ENCODE data around the gene BCL11A.

Gene BCL11A

DNA sequence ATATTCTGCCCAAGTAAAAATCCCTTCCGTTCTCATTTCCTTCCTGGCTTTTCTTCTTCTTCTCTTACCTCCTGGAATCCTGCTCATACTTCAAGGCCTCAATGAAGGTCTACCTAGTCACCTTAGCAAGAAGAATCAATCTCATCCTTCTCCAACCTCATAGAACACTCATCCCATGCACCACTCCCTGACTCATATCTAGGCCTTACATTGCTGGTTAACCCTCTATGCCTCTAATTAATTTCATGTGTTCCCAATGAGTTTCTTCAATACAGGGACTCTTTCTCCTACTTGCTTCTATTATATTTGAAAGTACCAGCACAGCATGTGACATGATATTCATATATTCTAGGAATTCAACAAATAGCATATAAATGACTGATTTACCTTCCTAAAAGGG lies 63.0 kb downstream of the BCL11A start:
- TF ChIP-seq PPARA (CRISPR knock-in tag; IDR thresholded peaks at IDR 0.05; ENCODE audit: borderline replicate concordance): no peak
- TF ChIP-seq, protein P1, sequence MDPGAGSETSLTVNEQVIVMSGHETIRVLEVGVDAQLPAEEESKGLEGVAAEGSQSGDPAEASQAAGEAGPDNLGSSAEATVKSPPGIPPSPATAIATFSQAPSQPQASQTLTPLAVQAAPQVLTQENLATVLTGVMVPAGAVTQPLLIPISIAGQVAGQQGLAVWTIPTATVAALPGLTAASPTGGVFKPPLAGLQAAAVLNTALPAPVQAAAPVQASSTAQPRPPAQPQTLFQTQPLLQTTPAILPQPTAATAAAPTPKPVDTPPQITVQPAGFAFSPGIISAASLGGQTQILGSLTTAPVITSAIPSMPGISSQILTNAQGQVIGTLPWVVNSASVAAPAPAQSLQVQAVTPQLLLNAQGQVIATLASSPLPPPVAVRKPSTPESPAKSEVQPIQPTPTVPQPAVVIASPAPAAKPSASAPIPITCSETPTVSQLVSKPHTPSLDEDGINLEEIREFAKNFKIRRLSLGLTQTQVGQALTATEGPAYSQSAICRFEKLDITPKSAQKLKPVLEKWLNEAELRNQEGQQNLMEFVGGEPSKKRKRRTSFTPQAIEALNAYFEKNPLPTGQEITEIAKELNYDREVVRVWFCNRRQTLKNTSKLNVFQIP (CRISPR knock-in tag; IDR thresholded peaks at IDR 0.05; ENCODE audit: borderline replicate concordance, low read depth): no peak
- no peak for TF ChIP-seq TOX (CRISPR knock-in tag; IDR thresholded peaks at IDR 0.05; ENCODE audit: borderline replicate concordance)
- no peak for TF ChIP-seq CSDC2 (CRISPR knock-in tag; IDR thresholded peaks at IDR 0.05)
- no peak for TF ChIP-seq GLIS3 (CRISPR knock-in tag; IDR thresholded peaks at IDR 0.05)
- TF ChIP-seq SNAI2 (CRISPR knock-in tag; IDR thresholded peaks at IDR 0.05): no peak
- no peak for TF ChIP-seq ESRRG (CRISPR knock-in tag; IDR thresholded peaks at IDR 0.05)
- TF ChIP-seq ZFP30 (CRISPR knock-in tag; IDR thresholded peaks at IDR 0.05): no peak
- no peak for TF ChIP-seq ZFP3 (CRISPR knock-in tag; IDR thresholded peaks at IDR 0.05)
- no peak for TF ChIP-seq RARB (CRISPR knock-in tag; IDR thresholded peaks at IDR 0.05)
- ATAC-seq: no peak

- ATAC-seq: no peak
- no peak for TF ChIP-seq ZFP3 (CRISPR knock-in tag; IDR thresholded peaks at IDR 0.05)
- TF ChIP-seq ZFP30 (CRISPR knock-in tag; IDR thresholded peaks at IDR 0.05): no peak
- TF ChIP-seq TSHZ2 (CRISPR knock-in tag; IDR thresholded peaks at IDR 0.05): no peak
- TF ChIP-seq, protein P1 (CRISPR knock-in tag; IDR thresholded peaks at IDR 0.05; ENCODE audit: borderline replicate concordance, low read depth): no peak
- no peak for TF ChIP-seq ZNF70 (CRISPR knock-in tag; IDR thresholded peaks at IDR 0.05)
- TF ChIP-seq TOX (CRISPR knock-in tag; IDR thresholded peaks at IDR 0.05; ENCODE audit: borderline replicate concordance): no peak
- no peak for TF ChIP-seq GLIS3 (CRISPR knock-in tag; IDR thresholded peaks at IDR 0.05)
- TF ChIP-seq PPARA (CRISPR knock-in tag; IDR thresholded peaks at IDR 0.05; ENCODE audit: borderline replicate concordance): no peak
- TF ChIP-seq TCF4 (CRISPR knock-in tag; IDR thresholded peaks at IDR 0.05; ENCODE audit: borderline replicate concordance): no peak
- no peak for TF ChIP-seq ARNTL (CRISPR knock-in tag; IDR thresholded peaks at IDR 0.05; ENCODE audit: borderline replicate concordance, low read depth)
- no peak for TF ChIP-seq RARB (CRISPR knock-in tag; IDR thresholded peaks at IDR 0.05)
- no peak for TF ChIP-seq ZC3H10 (CRISPR knock-in tag; IDR thresholded peaks at IDR 0.05)
- no peak for TF ChIP-seq PATZ1 (CRISPR knock-in tag; IDR thresholded peaks at IDR 0.05; ENCODE audit: borderline replicate concordance)
- no peak for TF ChIP-seq OSR1 (CRISPR knock-in tag; IDR thresholded peaks at IDR 0.05)
- TF ChIP-seq ZNF565 (CRISPR knock-in tag; conservative IDR thresholded peaks at IDR 0.05; ENCODE audit: low read depth): no peak
Measured at GRCh38 chr2:60489289-60489688, 64.2 kb downstream of the BCL11A start.

GRCh38 chr2:60488291-60488690 lies 65.2 kb downstream of the BCL11A start:
- no peak for ATAC-seq
- TF ChIP-seq TSHZ2 (CRISPR knock-in tag; IDR thresholded peaks at IDR 0.05) (no peak), TCF4 (CRISPR knock-in tag; IDR thresholded peaks at IDR 0.05; ENCODE audit: borderline replicate concordance) (no peak), RARB (CRISPR knock-in tag; IDR thresholded peaks at IDR 0.05) (no peak), ZNF70 (CRISPR knock-in tag; IDR thresholded peaks at IDR 0.05) (no peak), ISL1 (CRISPR knock-in tag; IDR thresholded peaks at IDR 0.05) (no peak), ESRRG (CRISPR knock-in tag; IDR thresholded peaks at IDR 0.05) (no peak), CSDC2 (CRISPR knock-in tag; IDR thresholded peaks at IDR 0.05) (no peak)

All from SK-N-SH treated with all-trans-retinoic acid at 6 μM for 48 hours (cell line).